HCEC 1CT (cell line): ENCODE data around the gene TNFRSF14.
"Not testable (repeated sequence)": the region's sequence is repeated elsewhere in the genome, so short reads cannot be mapped to it uniquely, and the experiment has no call there.

Source experiments
- DNase-seq: peaks from one replicate; pipeline ENCODE4 v3.0.0-alpha.2; 2017

TNFRSF14 gene

GRCh38 chr1:2539312-2539907, 16.8 kb upstream of the TNFRSF14 start:
- no peak for DNase-seq

- DNase-seq: no peak
Observed at GRCh38 chr1:2540816-2541492, 15.2 kb upstream of the TNFRSF14 start.

- DNase-seq: no peak
Observed at GRCh38 chr1:2541619-2542245, 14.4 kb upstream of the TNFRSF14 start.

GRCh38 chr1:2542246-2542915, 13.8 kb upstream of the TNFRSF14 start:
- no peak for DNase-seq

- DNase-seq: no peak
Observed at GRCh38 chr1:2543543-2544092, 12.6 kb upstream of the TNFRSF14 start.

GRCh38 chr1:2544093-2544874, 11.9 kb upstream of the TNFRSF14 start:
- no peak for DNase-seq

GRCh38 chr1:2544875-2545640, 11.1 kb upstream of the TNFRSF14 start:
- DNase-seq: no peak

GRCh38 chr1:2545754-2546514, 10.2 kb upstream of the TNFRSF14 start:
- peak; percentile 75 for DNase-seq

GRCh38 chr1:2546515-2547209, 9.5 kb upstream of the TNFRSF14 start:
- peak; percentile 60 for DNase-seq

- DNase-seq: no peak
Observed at GRCh38 chr1:2547210-2548067, 8.7 kb upstream of the TNFRSF14 start.

GRCh38 chr1:2548068-2548589, 8.0 kb upstream of the TNFRSF14 start:
- DNase-seq: peak; percentile 41

- not testable (repeated sequence) for DNase-seq
Observed at GRCh38 chr1:2549367-2550029, 6.7 kb upstream of the TNFRSF14 start.

- not testable (repeated sequence) for DNase-seq
Observed at GRCh38 chr1:2550309-2550861, 5.8 kb upstream of the TNFRSF14 start.

- DNase-seq: not testable (repeated sequence)
Observed at GRCh38 chr1:2551544-2551943, 4.6 kb upstream of the TNFRSF14 start.

GRCh38 chr1:2552189-2552588, 4.0 kb upstream of the TNFRSF14 start:
- DNase-seq: no peak

GRCh38 chr1:2553076-2553475, 3.1 kb upstream of the TNFRSF14 start:
- not testable (repeated sequence) for DNase-seq

- no peak for DNase-seq
Observed at GRCh38 chr1:2553871-2554620, 2.1 kb upstream of the TNFRSF14 start.
